ENCODE measurements around the gene CSAD.
"Not testable (repeated sequence)": the region's sequence is repeated elsewhere in the genome, so short reads cannot be mapped to it uniquely, and the experiment has no call there.

CSAD gene

GRCh38 chr12:53208435-53208834 is 27.7 kb upstream of the CSAD start:
- no peak for DNase-seq (ENCODE audit: extremely low spot score)
- no peak for TF ChIP-seq CTCF (IDR thresholded peaks at IDR 0.05; ENCODE audit: control extremely low read depth, extremely low read depth, low read depth, missing control alignments)
- POLR2A ChIA-PET: interaction anchor here (1.1 kb wide), 1 partner anchor 113 kb away, joined by 3 read pairs; no protein-coding TSS in a partner anchor
- CTCF ChIA-PET: interaction anchor here (0.7 to 19.5 kb wide), 15 partner anchors 8 to 115 kb away, joined by 3 to 383 read pairs (median 3); partner anchors contain the start of genes AAAS, ESPL1, MYG1 and PFDN5

GRCh38 chr12:53207042-53207441 is 26.3 kb upstream of the CSAD start, which contains the start of gene ITGB7:
ITGB7 (minus strand) TSS chr12:53207251; CDS start chr12:53200443, 6,808 bp downstream.
- ChIA-PET CTCF (interaction anchor here (0.7 to 19.5 kb wide), 9 partner anchors 9 to 145 kb away, joined by 3 to 383 read pairs (median 3); partner anchors contain the start of genes AAAS, CSAD, MYG1 and PFDN5), POLR2A (no interaction called here)
- no peak for TF ChIP-seq CTCF (IDR thresholded peaks at IDR 0.05; ENCODE audit: control extremely low read depth, extremely low read depth, low read depth, missing control alignments)
- peak; percentile 80 for DNase-seq (ENCODE audit: extremely low spot score)

- POLR2A ChIA-PET: interaction anchor here (0.6 kb wide), 1 partner anchor 13 kb away, joined by 3 read pairs; no protein-coding TSS in a partner anchor
- CTCF ChIA-PET: interaction anchor here (1.3 to 19.5 kb wide), 9 partner anchors 10 to 139 kb away, joined by 3 to 383 read pairs (median 6); partner anchors contain the start of genes AAAS, MYG1 and PFDN5
- DNase-seq (ENCODE audit: extremely low spot score): peak; percentile 83
Observed at GRCh38 chr12:53205747-53206419, 25.2 kb upstream of the CSAD start.

GRCh38 chr12:53204351-53204750 is 23.6 kb upstream of the CSAD start:
- ChIA-PET POLR2A (no interaction called here), CTCF (interaction anchor here (1.1 to 19.5 kb wide), 6 partner anchors 9 to 140 kb away, joined by 3 to 383 read pairs (median 6); partner anchors contain the start of genes MYG1 and PFDN5)
- no peak for TF ChIP-seq CTCF (IDR thresholded peaks at IDR 0.05; ENCODE audit: control extremely low read depth, extremely low read depth, low read depth, missing control alignments)
- DNase-seq (ENCODE audit: extremely low spot score): no peak

More at GRCh38 chr12:53205747-53206419, 25.2 kb upstream of the CSAD start:
- no peak for TF ChIP-seq CTCF (IDR thresholded peaks at IDR 0.05; ENCODE audit: control extremely low read depth, extremely low read depth, low read depth, missing control alignments)

- ChIA-PET POLR2A (interaction anchor here (0.6 kb wide), 1 partner anchor 277 kb away, joined by 3 read pairs; no protein-coding TSS in a partner anchor), CTCF (interaction anchor here (0.8 to 19.5 kb wide), 9 partner anchors 11 to 154 kb away, joined by 3 to 383 read pairs (median 3); partner anchors contain the start of genes MYG1 and PFDN5)
- DNase-seq (ENCODE audit: extremely low spot score): not testable (repeated sequence)
Observed at GRCh38 chr12:53202316-53202715, 21.6 kb upstream of the CSAD start.

- DNase-seq (ENCODE audit: extremely low spot score): no peak
- POLR2A ChIA-PET: no interaction called here
- CTCF ChIA-PET: interaction anchor here (0.8 to 19.5 kb wide), 10 partner anchors 11 to 307 kb away, joined by 3 to 383 read pairs (median 4); partner anchors contain the start of genes MYG1 and PFDN5
- TF ChIP-seq CTCF (IDR thresholded peaks at IDR 0.05; ENCODE audit: control extremely low read depth, extremely low read depth, low read depth, missing control alignments): no peak
Observed at GRCh38 chr12:53201639-53202038, 20.9 kb upstream of the CSAD start.

- TF ChIP-seq CTCF (IDR thresholded peaks at IDR 0.05; ENCODE audit: control extremely low read depth, extremely low read depth, low read depth, missing control alignments): no peak
- POLR2A ChIA-PET: no interaction called here
- CTCF ChIA-PET: interaction anchor here (0.8 to 19.5 kb wide), 10 partner anchors 12 to 308 kb away, joined by 3 to 383 read pairs (median 4); partner anchors contain the start of genes MYG1 and PFDN5
- DNase-seq (ENCODE audit: extremely low spot score): no peak
Observed at GRCh38 chr12:53201177-53201541, 20.4 kb upstream of the CSAD start.
